Kidney (tissue), 14 donors: ENCODE measurements around the gene YIF1A. TPM values are rescaled to one million over a fixed set of nuclear protein-coding genes. Genes with fewer than 3 reads are reported as not detected.
A peak's percentile ranks its signal among the peaks of the same experiment; 100 is the strongest.

Source experiments
- DNase-seq, 5 donors: peaks; one replicate each; pipeline ENCODE4 v3.0.0-alpha.2; 2013 to 2020
- FAIRE-seq: peaks from 2 replicates; lab custom pipeline; 2012; peaks lifted over from hg19 to GRCh38; lab: Jason Lieb, UNC
- H3K27ac ChIP-seq, 2 donors: one replicate each; pipeline ENCODE4 v1.7.0; 2013; ENCODE audit warnings: low read depth in 2 of 2, low read length in 2 of 2, inconsistent platforms in 1 of 2
- H3K27me3 ChIP-seq: one replicate; pipeline ENCODE4 v1.7.1; 2013; ENCODE audit warnings: low read length, inconsistent platforms; ENCODE audit not compliant: control insufficient read depth, insufficient read depth
- H3K36me3 ChIP-seq, 3 donors: one replicate each; pipeline versions ENCODE4 v1.7.0 to v1.7.1; 2013; ENCODE audit warnings: low read length in 3 of 3, control low read depth in 1 of 3, inconsistent platforms in 1 of 3; ENCODE audit not compliant: insufficient read depth in 3 of 3, control insufficient read depth in 2 of 3
- H3K4me1 ChIP-seq, 3 donors: one replicate each; pipeline versions ENCODE4 v1.7.0 to v1.7.1; 2013; ENCODE audit warnings: low read length in 3 of 3, inconsistent platforms in 1 of 3, low read depth in 1 of 3; ENCODE audit not compliant: control insufficient read depth in 2 of 3, insufficient read depth in 2 of 3
- H3K4me3 ChIP-seq, 3 donors: one replicate each; pipeline versions ENCODE4 v1.7.0 to v1.8.1; 2013; ENCODE audit warnings: low read length in 3 of 3, control low read depth in 1 of 3, inconsistent platforms in 1 of 3
- H3K9ac ChIP-seq, 3 donors: one replicate each; pipeline versions ENCODE4 v1.7.0 to v1.7.1; 2013; ENCODE audit warnings: low read length in 3 of 3, control low read depth in 1 of 3, inconsistent platforms in 1 of 3
- H3K9me3 ChIP-seq, 3 donors: one replicate each; pipeline versions ENCODE4 v1.7.0 to v1.7.1; 2013; ENCODE audit warnings: low read length in 3 of 3, control low read depth in 1 of 3, inconsistent platforms in 1 of 3; ENCODE audit not compliant: control insufficient read depth in 2 of 3, insufficient read depth in 1 of 3
- CTCF ChIP-seq: IDR thresholded peaks from 3 replicates; pipeline ENCODE4 v1.5.1; 2012; ENCODE audit warnings: mild to moderate bottlenecking, moderate library complexity, borderline replicate concordance; ENCODE audit not compliant: insufficient read depth; ENCODE audit errors: extremely low read depth
- intact Hi-C: fragments of 100-400 bp; cut with DNase I; formaldehyde crosslinking; loops from one replicate; pipeline ENCODE4 v1.11.1; 2022
- polyA plus RNA-seq: library from polyadenylated mRNA; stranded (reverse); fragments of 350-450 nt; fragmentation: Illumina TruSeq; extraction: RNeasy Lipid Tissue Mini Kit (QIAGEN cat#74804); gene quantifications from one replicate; pipeline ENCODE4 v1.2.3, GENCODE V29; 2014; ENCODE audit warnings: low read depth, low replicate concordance; ENCODE audit not compliant: insufficient read depth
- total RNA-seq: library from RNA; stranded (reverse); fragmentation: NEBNext Ultra II Directional; extraction: Animal tissue kit (Norgen Biotek cat#: 25700); gene quantifications from one replicate; pipeline ENCODE4 v1.2.1, GENCODE V29; 2021
- donor health status: control.
- donor health status: control.
- donor health status: control.
- donor health status: control.
- donor health status: control.
- donor health status: DM: yes; HTN: yes; CAD: no.
- donor health status: Normal renal cell carcinoma (clear cell type).

The YIF1A gene
- total and polyA plus RNA-seq, 2 donors from 2014 or later: 92.1 to 115 TPM

GRCh38 chr11:66293352-66293751 lies 4.4 kb upstream of the YIF1A start:
- no peak for TF ChIP-seq CTCF
- no peaks in the 10 kb centered on the region for H3K36me3 ChIP-seq
- H3K9ac ChIP-seq: no peak overlapping the region
- H3K4me3 ChIP-seq: no peak overlapping the region
- H3K27me3 ChIP-seq: peaks cover 16% of the 10 kb centered on the region
- no peak for FAIRE-seq
- DNase-seq: no peak
- no peak overlapping the region for H3K27ac ChIP-seq
- intact Hi-C loops: no loop called here
- no peaks in the 10 kb centered on the region for H3K9me3 ChIP-seq
- H3K4me1 ChIP-seq: peaks cover 0 to 6% (median 5%) of the 10 kb centered on the region in 3 donors

GRCh38 chr11:66292543-66293332 lies 3.8 kb upstream of the YIF1A start:
- Histone ChIP-seq H3K36me3 (no peaks in the 10 kb centered on the region), H3K27ac (no peak overlapping the region), H3K4me3 (no peak overlapping the region), H3K9ac (no peak overlapping the region), H3K9me3 (no peaks in the 10 kb centered on the region), H3K4me1 (peaks cover 0 to 12% (median 10%) of the 10 kb centered on the region in 3 donors), H3K27me3 (peaks cover 16% of the 10 kb centered on the region)
- no peak for TF ChIP-seq CTCF
- intact Hi-C loops: no loop called here
- FAIRE-seq (no peak), DNase-seq (peak in 1 of 5 donors; percentile 77)

- H3K27me3 ChIP-seq: peaks cover 16% of the 10 kb centered on the region
- no peak for FAIRE-seq
- DNase-seq: peak in 2 of 5 donors; percentile 62 to 73
- no peak within 1 kb of the TSS for H3K27ac ChIP-seq
- intact Hi-C loops: no loop called here
- no peaks in the 10 kb centered on the region for H3K9me3 ChIP-seq
- peaks cover 0 to 3% (median 0%) of the 10 kb centered on the region in 3 donors for H3K36me3 ChIP-seq
- H3K4me3 ChIP-seq: no peak within 1 kb of the TSS
- H3K9ac ChIP-seq: no peak within 1 kb of the TSS
- TF ChIP-seq CTCF: no peak
- H3K4me1 ChIP-seq: peaks cover 0 to 14% (median 13%) of the 10 kb centered on the region in 3 donors
These were observed 3.0 kb upstream of the YIF1A start, which contains the start of gene TMEM151A for GRCh38 chr11:66291706-66292542. Gene TMEM151A, plus strand, starts transcription at chr11:66291894. Its CDS starts 120 bp downstream, at chr11:66292014.
